8988T (cell line): ENCODE measurements around the gene WNT1.

ENCODE experiments used
- DNase-seq: peaks from one replicate; pipeline ENCODE4 v3.0.0; 2011

The WNT1 gene

DNA sequence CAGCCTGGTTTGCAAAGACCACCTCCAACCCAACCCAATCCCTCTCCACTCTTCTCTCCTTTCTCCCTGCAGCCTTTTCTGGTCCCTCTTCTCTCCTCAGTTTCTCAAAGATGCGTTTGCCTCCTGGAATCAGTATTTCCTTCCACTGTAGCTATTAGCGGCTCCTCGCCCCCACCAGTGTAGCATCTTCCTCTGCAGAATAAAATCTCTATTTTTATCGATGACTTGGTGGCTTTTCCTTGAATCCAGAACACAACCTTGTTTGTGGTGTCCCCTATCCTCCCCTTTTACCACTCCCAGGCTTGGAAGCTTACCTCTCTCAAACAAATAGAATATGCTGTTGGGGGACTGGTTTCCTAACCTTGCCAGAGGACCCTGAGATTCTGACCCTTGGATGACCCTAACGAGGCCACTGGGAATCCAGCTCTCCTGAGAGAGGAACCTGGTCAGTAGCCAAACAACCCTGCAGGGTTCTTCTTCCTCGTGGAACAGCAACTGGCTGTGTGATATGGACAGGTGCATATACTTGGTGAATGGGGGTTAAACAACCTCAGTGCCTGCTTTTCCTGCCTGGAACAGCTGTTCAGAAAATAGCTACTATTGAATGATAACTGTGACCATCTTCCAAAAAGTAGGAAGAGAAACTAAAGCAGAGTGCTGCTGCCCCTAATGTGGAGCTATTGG, 4.4 kb downstream of the WNT1 start:
- DNase-seq: peak; percentile 10

DNA sequence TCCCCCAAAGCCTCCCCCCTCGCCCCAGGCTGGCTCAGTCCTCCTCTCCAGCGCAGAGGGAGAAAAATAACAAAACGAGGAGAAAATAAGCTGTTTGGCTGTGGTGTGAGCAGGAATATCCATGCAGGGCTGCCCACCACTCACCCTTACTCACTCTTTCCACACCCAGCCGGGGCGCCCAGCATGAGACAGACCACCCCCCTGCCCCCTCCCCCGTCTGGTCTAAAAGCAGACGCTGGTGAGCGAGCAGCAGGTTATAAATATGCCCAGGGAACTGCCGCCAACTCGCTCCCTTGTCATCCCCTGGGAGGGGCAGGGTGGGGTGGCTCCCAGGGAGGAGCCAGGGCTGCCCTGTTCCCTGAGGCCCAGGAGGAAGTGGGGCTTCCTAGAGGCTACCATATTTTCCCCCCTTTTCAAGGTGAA, 7.4 kb downstream of the WNT1 start:
- no peak for DNase-seq

DNA sequence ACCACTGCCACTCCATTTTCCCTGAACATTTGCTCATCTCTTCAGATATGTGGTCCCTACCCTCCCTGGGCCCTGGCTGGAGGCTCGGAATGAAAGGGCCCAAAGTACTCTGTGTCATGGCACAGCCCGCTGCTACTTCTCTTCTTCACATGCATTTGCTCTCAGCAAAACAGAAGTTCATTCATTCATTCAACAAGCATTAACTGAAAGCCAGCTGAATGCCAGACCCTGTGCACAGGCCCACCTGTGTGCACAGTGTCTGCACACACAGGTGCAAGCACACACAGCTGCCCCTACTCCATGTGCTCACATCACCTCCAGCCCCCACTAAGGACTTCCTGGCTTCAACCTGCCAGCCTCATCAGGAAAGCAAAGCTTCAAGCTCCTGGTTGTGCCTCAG, 7.8 kb downstream of the WNT1 start:
- DNase-seq: no peak

DNA sequence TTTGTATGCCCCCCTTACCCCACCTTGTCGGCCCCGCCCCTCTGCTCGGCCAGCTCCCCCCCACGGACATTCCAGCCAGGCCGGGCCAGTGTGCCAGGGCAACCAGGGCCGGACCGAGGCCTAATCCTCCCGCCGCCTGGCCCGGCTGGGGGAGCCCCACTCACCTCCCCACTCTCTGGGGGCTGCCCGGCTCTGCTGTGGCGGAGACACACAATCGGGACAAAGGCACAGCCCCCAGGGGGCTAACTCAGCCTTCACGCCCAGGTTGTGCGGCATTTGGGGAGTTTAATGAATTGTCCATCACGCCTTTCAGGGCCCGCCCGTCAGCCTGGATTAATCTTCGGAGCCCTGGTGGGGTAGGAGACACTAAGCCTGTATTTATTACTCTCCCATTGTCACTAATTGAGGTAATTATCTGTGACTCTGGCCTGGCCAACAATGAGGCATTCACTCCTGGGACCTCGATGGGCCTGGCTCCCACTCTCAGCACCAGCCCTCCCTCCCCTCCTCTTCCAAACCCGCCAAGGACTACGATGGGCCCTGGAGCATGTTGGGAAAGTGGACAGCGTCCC, 8.7 kb downstream of the WNT1 start:
- DNase-seq: no peak

DNA sequence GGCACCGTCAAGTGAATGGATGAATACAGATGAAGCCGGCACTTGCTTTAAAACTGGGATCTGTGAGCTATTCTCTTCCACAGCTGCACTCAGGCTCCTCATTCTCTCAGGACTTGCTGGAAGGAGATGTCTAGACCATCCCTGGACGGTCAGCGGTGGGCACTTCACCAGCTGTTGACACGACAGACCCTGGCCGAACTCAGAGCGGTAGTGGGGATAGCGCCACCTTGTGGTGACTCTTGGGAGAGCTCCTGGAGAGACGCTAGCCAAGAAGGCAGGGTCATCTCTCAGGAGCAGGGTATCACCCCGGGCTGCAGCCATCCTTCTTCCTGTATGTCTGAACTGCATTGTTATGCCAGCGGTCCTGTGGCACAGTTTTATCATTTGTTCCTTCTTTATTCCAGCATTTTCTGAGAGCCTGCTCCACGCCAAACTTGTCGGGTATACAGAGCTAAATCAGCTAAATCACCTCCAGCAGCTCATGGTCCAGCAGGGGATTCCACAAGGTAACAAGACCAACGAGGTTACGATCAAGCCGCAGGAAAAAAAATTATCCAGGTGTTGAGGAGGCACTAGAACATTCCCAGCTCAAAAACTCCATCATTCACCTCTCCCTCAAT, 10.0 kb downstream of the WNT1 start:
- peak; percentile 88 for DNase-seq

DNA sequence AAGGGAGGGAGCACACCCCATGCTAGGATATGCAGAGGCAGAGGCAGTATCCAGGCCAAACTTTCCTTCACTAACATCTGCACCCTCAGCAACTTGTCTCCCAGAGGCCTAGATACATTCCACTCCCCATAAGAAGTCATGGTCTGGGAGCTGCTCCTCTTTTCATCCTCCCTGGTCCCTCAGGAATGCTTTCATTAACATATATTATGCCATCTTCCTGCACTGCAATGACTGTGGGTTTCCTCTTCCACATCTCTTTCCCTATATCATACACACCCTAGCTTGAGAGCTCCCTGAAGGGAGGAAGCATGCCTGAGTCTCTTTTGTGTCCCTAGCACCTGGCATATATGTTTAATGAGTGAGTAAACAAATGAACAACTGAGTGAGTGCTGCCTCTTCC, 12.4 kb downstream of the WNT1 start:
- DNase-seq: no peak

DNA sequence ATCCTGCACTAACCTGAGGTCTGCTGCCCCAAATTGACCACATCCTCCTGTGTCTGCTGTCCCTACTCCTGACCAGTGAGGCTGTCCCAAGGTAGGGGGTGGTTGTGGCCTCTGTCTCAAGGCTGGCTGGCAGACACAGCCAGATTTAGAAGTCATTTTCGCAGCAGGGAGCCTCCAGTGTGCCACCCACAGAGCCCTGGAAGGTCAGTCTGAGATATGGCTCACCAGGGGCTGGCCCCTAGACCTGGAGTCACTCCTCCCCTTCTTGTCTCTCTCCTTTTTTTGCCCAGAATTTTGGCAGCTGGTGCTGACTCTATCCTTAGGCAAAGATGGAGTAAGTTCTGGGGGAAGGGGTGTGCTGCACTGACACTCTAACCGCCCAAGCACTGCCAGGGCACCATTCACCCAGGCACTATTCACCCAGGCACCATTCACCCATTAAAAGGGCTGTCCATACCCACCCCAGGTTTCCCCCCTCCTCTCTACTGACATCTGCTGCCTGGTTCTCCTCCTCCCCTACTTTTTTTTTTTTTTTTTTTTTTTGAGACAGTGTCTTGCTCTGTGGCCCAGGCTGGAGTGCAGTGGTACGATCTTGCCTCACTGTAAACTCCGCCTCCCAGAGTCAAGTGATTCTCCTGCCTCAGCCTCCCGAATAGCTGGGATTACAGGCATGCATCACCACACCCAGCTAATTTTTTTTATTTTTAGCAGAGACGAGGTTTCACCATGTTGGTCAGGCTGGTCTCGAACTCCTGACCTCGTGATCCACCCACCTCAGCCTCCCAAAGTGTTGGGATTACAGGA, 13.3 kb downstream of the WNT1 start:
- no peak for DNase-seq

DNA sequence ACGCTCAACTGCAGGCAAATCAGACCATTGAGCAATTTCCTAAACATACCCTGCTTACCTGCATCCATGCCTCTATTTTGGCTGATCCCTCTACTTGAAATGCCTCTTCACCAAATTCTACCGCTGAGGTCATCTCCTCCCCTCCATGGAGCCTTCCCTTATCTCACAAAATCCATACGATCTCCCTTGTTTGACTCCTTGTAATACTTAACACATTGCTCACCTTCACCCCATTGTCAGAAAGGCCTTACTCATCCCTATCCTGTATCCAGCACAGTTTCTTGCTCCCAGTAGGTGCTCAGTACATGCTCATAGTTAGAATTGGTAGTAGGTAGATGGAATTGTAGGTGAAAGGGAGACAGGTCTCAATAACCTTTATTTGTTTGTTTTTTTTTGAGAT, 15.7 kb downstream of the WNT1 start:
- no peak for DNase-seq

DNA sequence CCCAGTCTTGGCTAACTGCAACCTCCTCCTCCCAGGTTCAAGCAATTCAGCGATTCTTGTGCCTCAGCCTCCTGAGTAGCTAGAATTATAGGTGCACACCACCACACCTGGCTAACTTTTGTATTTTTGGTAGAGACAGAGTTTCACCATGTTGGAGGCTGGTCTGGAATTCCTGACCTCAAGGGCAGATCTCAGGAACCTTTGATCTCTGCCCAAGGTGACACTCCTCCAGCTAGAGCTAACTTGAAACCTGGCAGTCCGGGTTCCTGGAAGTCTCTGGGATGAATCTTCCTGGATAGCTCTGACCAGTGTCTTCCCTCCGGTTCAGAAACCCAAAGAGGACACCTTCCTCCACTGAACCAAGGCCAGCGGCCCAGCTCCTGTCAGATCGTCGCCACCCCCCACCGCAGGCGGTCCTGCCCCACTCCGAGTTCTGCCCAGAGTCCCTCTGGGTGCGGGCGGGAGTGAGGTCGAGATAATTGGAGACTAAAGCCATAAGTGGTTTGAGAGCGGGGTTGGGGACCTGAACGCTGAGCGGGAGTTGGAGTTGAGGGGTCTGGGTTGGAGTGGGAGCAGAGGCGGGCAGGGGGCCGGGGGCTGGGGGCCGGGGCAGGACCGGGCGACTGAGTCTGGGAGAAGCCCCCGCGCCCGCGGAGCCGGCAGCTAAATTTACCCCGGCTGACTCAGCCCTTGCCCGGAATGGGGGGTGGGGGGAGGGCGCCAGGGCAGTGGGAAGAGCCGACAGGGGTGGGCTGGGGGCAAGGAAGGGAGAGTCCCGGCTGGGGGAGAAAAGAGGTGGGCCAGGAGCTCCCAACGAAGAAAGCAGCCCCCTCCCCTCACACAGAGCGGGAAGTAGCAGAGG, 16.3 kb downstream of the WNT1 start:
- DNase-seq: no peak

DNA sequence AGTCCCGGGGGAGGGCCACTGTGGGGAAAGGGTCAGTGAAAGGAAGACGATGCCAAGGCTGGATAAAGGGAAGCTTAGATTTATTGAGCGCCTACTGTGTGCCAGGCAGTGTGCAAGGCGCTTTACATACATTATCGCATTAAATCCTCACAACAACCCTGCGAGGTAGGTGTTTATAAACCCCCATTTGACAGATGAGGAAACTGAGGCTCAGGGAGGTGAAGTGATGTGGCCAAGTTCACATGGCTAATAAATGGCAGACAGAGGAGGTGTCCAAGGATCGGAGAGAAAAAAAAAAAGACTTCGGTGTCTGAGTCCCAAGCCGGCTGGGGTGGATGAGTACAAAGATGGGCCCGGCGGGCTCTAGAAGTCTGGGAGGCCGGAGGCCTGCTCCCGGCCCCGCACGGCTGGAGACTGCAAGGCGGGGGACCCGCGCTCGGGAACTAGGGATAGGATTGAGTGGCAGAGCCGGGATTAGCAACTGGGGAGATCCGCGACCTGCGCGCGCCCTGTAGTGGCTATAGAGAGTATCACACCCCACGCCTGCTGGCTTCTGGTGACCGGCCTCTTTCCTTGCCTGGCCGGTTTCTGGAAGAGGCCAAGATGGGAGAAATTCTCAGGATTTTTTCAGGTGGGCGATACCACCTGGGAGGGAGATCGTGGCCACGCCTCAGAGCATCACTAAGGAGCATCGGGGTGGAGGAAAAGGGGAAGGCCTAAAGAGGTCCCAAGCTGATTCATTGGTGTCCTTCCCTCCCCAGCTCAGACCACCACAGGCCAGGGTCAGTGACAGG, 17.2 kb downstream of the WNT1 start:
- peak; percentile 100 for DNase-seq

DNA sequence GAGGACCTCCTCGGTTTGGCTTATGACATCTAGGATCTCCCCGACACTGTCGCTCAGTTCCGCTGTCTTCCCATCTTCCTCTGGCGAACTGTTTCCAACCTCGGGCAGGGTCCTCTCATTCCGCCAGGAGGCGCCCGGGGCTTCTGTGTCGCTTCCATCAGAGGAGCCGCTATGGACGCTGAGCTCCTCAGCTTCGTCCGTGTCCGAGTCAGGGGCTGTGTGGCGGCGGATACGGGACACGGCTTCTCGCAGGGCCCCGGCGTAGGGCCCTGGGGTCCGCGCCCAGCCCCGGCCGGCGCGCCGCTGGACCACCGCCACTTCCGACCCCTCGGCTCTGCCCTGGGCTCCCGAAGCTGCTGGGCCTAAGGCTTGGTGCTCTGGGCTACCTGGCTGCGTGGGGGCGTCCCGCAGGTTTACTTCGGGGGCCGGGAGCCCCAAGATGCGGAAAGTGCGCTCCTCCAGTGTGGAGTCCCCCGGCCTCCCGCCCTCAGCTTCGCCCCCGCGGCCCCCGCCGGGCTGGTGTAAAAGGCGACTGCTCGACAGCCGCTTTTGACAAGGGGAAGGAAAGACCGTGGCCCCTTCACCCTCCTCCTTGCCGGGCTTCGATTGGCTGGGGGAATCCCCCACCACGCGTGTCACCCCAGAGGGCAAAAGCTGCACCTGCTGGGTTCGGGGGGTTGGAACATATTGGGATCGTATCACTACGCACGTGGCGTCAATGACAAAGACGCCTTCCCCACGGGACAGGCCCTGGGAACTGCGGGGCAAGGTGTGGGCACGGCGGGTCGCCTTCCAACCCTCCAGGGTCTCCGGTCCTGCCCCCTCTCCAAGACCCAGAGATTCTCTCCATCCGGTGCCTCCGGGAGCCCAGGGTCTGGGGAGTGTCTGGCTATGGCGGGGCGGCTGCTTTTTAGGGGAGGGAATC, 18.9 kb downstream of the WNT1 start:
- DNase-seq: peak; percentile 94

DNA sequence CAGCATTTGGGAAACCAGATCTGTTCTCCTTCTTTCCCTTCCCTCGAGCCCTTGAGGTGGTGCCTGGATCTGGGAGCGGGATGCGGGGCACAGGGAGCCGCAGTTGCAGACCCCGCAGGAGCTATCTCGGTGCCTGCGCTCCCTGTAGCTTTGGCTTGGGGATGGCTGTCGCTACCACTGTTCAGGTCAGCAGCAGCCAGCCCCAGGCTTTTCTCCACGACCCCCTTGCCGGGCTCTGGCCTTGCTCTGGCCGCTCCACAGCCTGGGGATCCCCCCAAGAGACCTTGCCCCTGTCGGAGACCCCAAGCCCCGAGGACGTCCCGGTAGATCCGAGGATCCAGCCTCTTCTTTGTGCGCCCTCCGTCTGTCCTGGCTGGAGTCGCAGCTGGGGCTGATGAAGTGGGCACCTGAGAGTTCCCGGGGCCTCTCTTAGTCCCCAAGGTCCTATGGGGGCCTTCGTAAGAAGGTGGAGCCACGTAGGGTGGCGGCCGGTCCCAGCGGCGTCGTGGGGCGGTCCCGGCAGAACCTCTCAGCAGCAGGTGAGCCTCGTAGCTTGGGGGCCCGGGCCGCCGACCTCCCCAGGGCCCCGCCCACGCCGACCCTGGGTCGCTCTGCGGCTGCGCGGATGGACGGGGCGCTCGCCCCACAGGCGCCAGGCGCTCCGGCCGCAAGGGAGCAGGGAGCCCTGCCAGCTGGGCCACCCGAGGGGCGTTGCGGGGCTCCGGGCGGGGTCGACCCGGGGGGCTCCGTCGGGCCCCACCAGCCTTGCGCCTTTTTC, 19.8 kb downstream of the WNT1 start:
- DNase-seq: no peak

DNA sequence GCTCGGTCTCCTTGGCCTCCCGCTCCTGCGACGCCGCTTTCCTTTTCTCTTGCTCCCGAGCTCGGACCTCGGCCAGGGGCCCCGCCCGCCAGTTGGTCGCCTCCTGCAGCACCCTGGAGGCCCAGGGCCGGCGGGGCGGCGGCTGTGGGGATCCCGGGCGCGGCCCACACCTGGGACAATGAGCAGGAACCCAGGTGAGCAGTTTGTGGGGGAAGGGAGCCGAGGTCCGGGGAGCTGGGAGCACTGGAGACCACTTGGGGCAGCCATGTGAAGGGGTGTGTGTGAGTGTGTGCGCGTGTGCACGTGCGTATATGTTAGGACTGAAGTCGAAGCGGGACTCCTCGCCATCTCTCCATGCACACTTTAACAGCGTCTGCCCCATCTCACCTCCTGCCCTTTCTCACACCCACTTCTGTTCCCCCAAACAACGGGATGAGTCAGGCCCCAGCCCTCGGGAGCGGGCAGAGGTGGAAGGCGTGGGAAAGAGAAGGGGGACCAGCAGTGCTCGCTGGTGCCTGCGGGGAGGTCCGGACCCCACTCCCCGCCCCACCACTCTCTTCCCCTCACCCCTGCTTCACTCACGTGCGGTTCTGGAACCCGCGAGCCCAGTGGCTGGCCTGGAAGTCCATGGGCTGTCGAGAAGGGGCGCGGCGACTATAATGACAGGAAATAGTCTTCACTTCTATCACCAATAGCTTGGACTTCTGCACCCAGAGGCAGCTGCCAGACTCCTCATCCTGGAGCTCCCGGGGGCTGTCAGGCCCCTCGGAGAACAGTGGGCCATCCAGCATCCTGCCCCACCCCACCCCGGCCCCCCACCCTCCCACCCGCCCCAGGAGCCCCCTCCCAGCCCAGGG, 20.6 kb downstream of the WNT1 start:
- no peak for DNase-seq

DNA sequence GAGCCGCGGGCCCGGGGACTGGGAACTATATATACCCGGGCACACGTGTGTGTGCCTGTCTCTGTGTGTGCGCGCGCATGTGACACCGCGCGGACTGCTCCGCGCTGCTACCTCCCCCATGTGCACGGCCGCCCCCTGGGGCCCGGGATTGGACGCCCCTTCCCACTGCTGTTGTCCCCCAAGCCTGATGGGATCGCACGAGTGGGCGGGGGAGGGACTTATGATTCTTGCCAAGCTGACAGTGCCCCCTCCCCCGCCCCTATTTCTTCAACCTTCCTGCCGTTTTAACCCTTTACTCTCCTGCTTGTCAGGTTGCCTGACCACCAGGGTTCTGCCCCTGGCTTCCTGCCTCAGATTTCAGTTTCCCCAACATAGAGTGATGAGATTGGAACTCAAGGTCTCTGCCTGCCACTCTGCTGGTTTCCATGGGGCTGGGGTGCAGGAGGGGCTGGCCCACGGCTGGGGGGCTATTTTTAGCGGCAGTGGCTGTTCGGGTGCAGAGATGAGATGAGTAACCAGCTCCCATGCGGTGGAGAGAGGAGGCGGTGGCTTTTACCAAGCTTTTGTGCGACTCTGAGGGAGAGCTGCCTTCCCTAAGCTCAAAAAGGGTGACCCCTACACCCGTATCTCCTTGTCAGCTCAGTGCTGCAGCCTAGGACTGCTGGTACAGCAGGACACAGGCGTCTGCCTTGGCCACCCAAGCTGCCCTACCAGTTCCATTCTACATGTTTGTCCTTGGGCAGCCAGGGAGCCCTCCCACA, 21.4 kb downstream of the WNT1 start, which contains the start of gene DDN:
Gene DDN, minus strand, starts transcription at position 5 of the 761 bp plus-strand sequence. CDS start 88 bp downstream, outside the sequence.
- DNase-seq: no peak

DNA sequence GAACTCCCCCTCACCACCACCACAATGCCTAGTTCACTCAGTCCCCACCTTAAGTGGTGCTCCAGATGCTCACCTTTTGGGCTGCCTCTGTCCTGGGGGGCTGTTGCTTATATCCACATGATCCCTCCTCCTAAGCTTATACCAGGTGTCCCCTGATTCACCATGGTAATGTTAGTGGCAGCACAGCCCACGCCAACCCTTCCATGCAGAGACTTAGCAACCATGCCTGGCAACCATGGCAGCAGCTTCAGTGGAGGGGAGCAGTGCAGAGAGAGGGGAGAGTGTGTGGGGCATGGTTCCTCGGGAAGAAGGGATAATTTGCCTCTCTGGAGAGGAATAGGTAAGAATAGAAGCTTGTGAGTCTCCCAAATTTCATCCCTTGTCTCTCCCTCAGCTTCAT, 22.2 kb downstream of the WNT1 start:
- no peak for DNase-seq

DNA sequence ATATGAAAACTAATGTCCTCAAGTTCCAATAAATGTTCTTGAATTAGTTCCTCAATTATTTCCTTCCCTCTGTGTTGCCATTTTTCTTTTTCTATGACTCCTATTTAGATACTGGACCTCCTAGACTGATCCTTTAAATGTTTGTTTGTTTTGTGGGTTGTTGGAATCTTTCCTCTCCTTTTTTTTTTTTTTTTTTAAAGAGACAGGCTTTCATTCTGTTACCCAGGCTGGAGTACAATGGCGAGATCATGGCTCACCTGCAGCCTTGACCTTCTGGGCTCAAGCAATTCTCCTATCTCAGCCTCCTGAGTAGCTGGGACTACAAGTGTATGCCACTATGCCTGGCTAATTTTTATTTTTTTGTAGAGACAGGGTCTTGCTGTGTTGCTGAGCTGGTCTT, 30.8 kb downstream of the WNT1 start:
- no peak for DNase-seq

DNA sequence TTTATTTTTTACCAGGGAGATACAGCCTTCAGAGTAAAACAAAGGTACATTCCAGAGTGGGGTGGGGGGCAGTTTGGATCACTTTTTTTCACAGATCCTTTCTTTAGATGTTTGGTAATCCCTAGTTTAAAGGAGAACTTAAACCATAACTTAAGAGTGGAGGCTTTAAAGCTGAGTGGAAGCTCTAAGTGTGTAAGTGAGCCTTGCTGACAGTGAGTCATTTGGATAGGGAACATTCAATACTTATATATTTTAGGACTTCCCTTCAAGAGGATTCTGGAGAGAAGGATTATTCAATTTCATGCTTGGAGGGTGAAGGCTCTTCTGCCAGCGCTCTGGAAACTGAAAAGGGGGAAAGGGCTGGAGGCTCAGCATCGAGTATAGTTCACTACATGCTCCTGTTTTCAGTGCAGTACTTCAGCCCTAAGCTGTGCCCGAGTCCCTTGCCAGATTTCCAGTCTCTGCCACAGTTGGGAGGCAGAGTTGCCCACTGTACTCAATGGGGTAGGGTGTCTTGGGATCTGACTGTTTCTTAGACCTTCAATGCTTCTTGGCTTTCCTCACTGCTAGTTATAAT, 32.1 kb downstream of the WNT1 start:
- no peak for DNase-seq

DNA sequence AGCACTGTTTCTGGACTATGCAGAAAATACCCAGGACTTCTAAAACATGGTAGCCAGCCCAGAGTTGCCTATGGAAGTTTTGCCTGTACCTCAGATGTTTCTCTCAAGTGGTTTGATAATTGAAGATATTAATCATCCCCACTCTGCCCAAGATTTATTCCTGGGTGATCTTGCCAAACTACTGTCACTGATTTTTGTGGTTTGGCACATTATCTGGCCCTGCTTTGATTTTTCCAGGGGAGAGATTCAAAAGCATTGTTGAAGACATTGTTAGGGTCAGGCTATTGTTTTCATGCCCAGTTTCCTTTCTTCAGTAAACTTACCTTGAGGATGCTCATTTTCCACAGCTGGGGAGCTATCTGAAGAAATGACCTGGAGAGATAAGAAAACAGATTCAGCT, 34.6 kb downstream of the WNT1 start:
- DNase-seq: no peak
